KMS-11 (cell line): ENCODE results near the gene KMT2E.

ENCODE experiments used
- H2AFZ ChIP-seq: fragments of 200-600 bp; sonication (generic); 2 replicates; pipeline ENCODE4 v1.6.1; 2016; ENCODE audit warnings: antibody characterized with exemption, mixed run types, low read depth
- H3K27ac ChIP-seq: fragments of 200-600 bp; sonication (generic); 2 replicates; pipeline ENCODE4 v1.6.1; 2016; ENCODE audit warnings: mild to moderate bottlenecking, mixed run types
- H3K27me3 ChIP-seq: fragments of 200-600 bp; sonication (generic); 2 replicates; pipeline ENCODE4 v1.6.1; 2017; ENCODE audit warnings: mild to moderate bottlenecking, low read depth, mixed run types, moderate library complexity; ENCODE audit not compliant: insufficient read depth
- H3K36me3 ChIP-seq: fragments of 200-600 bp; sonication (generic); 2 replicates; pipeline ENCODE4 v1.6.1; 2017; ENCODE audit warnings: mild to moderate bottlenecking, mixed run types; ENCODE audit not compliant: insufficient read depth
- H3K4me1 ChIP-seq: fragments of 200-600 bp; sonication (generic); 2 replicates; pipeline ENCODE4 v1.6.1; 2016; ENCODE audit warnings: mild to moderate bottlenecking, low read depth, mixed run types; ENCODE audit not compliant: poor library complexity, severe bottlenecking
- H3K4me2 ChIP-seq: fragments of 200-600 bp; sonication (generic); 2 replicates; pipeline ENCODE4 v1.7.0; 2016; ENCODE audit warnings: mild to moderate bottlenecking, mixed run types
- H3K4me3 ChIP-seq: fragments of 200-600 bp; sonication (generic); IDR thresholded peaks from 2 replicates; pipeline ENCODE4 v1.6.1; 2017; ENCODE audit warnings: low read depth, low read length, mixed read lengths; ENCODE audit not compliant: insufficient read depth
- H3K79me2 ChIP-seq: fragments of 200-600 bp; sonication (generic); 2 replicates; pipeline ENCODE4 v1.6.1; 2016; ENCODE audit warnings: low read depth, mixed run types; ENCODE audit not compliant: insufficient read depth
- H3K9ac ChIP-seq: fragments of 200-600 bp; sonication (generic); 2 replicates; pipeline ENCODE4 v1.6.1; 2016; ENCODE audit warnings: mild to moderate bottlenecking, mixed run types
- H4K20me1 ChIP-seq: fragments of 200-600 bp; sonication (generic); 2 replicates; pipeline ENCODE4 v1.6.1; 2016; ENCODE audit warnings: mild to moderate bottlenecking, mixed run types; ENCODE audit not compliant: insufficient read depth
- CTCF ChIP-seq: fragments of 200-600 bp; sonication (generic); conservative IDR thresholded peaks from 2 replicates; pipeline ENCODE4 v1.6.1; 2017; ENCODE audit warnings: low read depth, mild to moderate bottlenecking, antibody characterized with exemption, low read length, moderate library complexity, mixed read lengths

KMT2E gene

GRCh38 chr7:105157278-105157677 is 143.3 kb downstream of the KMT2E start:
- H3K4me3 ChIP-seq = no peak overlapping the region
- no peak overlapping the region for H3K4me2 ChIP-seq
- no peak overlapping the region for H2AFZ ChIP-seq
- no peaks in the 10 kb centered on the region for H3K79me2 ChIP-seq
- H3K27ac ChIP-seq = no peak overlapping the region
- no peaks in the 10 kb centered on the region for H4K20me1 ChIP-seq
- H3K36me3 ChIP-seq = no peaks in the 10 kb centered on the region
- H3K9ac ChIP-seq = no peak overlapping the region
- H3K4me1 ChIP-seq = no peaks in the 10 kb centered on the region
- TF ChIP-seq CTCF = no peak
- H3K27me3 ChIP-seq = no peaks in the 10 kb centered on the region

- Histone ChIP-seq H3K36me3 (no peaks in the 10 kb centered on the region), H3K27ac (no peak overlapping the region), H2AFZ (no peak overlapping the region), H3K4me3 (no peak overlapping the region), H3K79me2 (no peaks in the 10 kb centered on the region), H3K27me3 (no peaks in the 10 kb centered on the region), H3K9ac (no peak overlapping the region), H4K20me1 (no peaks in the 10 kb centered on the region), H3K4me2 (no peak overlapping the region), H3K4me1 (no peaks in the 10 kb centered on the region)
- TF ChIP-seq CTCF = no peak
Observed at GRCh38 chr7:105161366-105161765, 147.4 kb downstream of the KMT2E start.
